ENCODE data around the gene NUP62. TPM values are rescaled to one million over a fixed set of nuclear protein-coding genes. Genes with fewer than 3 reads are reported as not detected.

The NUP62 gene
- total RNA-seq, 1 donor from 2014 or later = 18.9 TPM

DNA sequence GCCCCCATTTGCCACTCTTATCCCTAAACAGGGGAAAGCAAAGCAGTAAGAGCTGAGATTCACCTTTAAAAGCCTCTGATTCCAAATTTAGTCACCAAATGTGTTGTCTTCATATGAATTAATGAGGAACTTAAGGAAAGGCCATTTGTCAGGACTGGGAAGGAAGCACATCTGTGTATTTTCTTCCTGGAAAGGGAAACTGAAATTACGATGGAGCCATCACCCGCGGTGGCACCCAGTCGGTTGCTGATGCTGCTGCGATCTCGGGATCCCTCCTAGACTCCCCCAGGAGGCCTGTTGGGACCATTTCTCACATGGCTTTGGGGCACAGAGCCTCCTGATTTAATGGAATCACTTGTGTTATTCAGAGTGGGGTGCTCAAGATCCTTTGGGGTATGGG lies 25.2 kb downstream of the NUP62 start:
- DNase-seq (ENCODE audit: low read depth in 2 of 2) = no peak

DNA sequence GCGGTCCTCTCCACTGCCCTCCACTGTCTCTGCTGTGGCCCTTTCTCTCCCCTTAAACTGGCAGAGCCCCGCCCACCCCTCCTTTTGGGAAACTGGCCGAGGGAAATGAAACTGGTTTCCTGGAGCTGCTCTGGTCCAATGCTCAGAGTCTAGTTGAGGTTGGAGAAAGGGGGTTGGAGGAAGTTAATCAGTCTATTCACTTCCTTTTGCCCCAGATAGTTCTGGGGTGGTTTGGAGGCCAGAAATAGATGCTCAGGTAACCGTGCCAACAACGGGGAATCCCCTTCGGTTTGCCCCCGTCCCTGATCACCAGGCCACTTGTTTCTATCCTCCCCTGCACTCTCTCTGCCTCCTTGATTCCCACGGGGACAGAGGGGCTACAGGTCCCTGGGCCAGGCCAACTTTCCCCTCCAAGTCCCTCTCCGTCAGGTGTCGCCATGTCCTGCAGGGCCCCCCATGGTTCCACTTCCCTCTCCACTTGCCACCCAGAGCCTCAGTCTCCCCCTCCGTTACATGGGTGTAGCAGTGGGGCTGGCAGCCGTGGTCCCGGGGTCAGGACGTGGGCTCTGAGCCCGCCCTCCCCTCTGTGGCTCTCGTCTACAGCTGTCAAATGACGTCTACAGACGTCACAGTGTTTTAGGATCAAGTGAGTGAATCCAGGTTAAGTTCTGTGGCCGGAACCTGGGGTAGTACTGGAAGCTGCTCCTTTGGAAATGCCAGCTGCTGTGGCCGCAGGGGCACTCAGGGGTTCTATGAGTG lies 32.3 kb downstream of the NUP62 start, which contains the start of gene IL4I1:
IL4I1 (minus strand) TSS at position 25 of the 759 bp plus-strand sequence. CDS start 727 bp downstream, outside the sequence.
- DNase-seq (ENCODE audit: low read depth in 2 of 2) = peak in 1 of 2 donors; percentile 78

DNA sequence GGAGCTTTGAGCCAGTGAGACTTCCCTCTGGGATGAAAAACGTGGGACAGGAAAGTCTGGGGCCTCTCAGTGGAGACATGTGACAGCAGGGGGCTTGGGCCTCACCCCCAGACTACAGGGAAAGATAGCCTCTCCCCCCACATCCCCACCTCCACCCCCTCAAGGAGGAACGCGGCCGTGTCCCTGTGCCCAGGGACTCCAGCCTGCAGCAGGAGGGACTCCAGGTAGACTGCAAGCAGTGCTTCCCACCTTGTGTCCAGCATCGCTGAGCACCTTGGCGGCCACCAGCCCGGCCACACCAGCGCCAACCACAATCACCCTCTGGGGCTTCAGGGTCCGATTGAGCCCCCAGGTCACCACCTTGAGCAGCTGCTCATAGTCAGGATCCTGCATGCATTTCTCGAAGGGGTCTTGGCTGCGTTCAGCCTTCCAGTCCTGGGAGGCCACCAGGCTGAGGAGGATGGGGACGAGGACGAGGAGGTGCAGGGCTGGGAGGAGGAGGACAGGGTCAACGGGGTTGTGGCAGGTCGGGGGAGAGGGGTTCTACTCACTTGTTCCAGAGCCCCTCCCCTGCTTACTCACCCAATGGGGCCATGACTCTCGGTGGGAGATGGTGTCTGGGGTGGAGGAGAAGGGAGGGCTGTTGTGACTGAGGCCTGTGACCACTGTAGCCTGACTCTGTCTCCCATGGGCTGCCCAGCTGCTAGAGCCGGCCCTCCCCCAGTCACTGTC lies 33.6 kb downstream of the NUP62 start:
- DNase-seq (ENCODE audit: low read depth in 2 of 2) = no peak

DNA sequence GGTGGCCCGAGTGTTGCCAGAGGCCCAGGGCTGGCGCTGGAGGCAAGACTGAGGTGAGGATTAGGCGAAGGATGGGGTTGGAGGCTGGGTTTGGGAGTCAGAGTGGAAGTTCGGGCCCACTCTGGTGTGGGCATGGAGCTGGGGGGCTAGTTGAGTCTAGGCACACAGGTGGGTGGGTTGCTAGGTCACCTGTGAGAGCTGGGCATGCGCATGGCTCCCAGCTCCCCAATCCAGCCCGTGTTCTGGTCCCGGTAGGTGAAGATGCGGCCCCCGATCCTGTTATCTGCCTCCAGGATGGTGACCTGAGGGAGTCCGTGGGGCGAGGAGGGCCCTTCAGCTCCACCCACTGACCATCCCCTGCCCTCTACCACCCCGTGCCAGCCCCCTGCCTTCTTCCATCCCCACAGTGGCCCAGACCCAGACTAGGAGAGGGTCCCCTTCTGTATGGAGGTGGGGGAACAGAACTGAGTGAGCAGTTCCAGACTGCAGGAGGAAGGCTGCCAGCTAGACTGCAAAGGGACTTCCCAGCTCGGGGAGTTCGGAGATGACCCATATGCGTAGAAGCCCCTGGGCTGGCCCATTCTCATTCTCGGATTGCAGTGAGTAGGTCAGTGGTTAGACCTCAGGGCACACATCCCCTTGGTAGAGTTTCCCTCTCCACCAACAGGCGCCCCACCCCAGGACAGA lies 34.3 kb downstream of the NUP62 start:
- DNase-seq (ENCODE audit: low read depth in 2 of 2) = no peak

DNA sequence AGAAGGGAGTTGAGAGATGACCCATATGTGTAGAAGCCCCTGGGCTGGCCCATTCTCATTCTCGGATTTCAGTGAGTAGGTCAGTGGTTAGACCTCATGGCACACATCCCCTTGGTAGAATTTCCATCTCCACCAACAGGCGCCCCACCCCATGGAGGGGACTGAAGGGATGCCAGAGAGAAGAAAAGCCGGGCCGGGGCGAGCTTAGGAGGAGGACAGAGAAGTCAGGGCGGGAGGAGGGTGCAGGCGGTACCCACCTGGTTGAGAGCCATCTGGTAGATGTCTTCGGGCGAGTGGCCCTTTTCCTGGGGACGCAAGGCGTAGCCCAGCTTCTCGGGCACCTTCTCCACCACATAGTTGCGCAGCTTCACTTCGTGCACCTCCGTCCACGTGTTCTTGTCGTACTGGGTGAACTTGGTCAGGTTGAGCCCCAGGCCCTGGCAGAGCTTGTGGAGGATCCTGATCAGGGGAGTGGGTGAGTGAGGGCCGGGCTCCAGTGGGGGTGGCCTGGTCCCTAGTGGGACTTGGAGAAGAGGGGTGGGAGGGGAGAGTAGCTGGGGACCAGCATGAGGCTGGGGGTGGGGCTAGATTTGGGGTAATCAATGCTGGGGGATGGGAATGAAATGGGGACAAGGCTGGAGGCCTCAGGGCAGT lies 35.2 kb downstream of the NUP62 start:
- no peak for DNase-seq (ENCODE audit: low read depth in 2 of 2)

DNA sequence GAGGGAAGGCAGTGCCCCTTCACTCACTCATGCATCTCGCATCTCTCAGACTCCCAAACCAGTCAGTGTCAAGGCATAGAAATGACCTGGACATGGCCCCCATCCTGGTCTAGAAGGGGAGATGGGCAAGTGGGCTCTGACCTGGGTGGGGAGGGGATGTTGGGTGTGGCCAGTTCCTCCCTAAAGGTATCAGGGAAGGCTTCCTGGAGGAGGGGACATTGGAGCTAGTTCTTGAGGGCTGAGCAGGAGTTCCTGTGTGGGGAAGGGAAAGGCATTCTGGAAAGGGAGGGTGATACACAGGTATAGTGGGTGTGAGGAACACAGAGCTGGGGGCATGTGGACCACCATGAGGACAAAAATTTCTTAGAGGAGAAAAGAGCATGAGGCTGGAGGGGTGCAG lies 36.6 kb downstream of the NUP62 start:
- no peak for DNase-seq (ENCODE audit: low read depth in 2 of 2)

DNA sequence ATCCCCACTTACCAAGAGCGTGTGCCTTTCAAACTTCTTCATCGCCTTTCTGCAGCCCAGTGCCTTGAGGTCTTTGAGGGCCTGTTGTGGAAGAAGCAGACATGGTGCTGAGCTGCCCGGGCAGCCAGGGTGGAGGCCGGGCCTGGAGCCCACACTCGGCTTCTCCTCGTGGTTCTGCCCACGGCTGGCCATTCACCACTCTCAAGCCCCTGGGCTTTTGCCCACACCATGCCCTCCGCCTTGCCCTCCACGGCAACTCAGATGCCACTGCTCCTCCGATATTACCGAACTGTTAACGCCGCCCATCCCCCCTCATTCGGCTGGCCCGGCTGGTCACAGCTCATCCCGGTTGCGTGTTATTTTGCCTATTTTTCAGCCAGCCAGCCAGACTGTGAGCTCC lies 37.9 kb downstream of the NUP62 start:
- no peak for DNase-seq (ENCODE audit: low read depth in 2 of 2)

DNA sequence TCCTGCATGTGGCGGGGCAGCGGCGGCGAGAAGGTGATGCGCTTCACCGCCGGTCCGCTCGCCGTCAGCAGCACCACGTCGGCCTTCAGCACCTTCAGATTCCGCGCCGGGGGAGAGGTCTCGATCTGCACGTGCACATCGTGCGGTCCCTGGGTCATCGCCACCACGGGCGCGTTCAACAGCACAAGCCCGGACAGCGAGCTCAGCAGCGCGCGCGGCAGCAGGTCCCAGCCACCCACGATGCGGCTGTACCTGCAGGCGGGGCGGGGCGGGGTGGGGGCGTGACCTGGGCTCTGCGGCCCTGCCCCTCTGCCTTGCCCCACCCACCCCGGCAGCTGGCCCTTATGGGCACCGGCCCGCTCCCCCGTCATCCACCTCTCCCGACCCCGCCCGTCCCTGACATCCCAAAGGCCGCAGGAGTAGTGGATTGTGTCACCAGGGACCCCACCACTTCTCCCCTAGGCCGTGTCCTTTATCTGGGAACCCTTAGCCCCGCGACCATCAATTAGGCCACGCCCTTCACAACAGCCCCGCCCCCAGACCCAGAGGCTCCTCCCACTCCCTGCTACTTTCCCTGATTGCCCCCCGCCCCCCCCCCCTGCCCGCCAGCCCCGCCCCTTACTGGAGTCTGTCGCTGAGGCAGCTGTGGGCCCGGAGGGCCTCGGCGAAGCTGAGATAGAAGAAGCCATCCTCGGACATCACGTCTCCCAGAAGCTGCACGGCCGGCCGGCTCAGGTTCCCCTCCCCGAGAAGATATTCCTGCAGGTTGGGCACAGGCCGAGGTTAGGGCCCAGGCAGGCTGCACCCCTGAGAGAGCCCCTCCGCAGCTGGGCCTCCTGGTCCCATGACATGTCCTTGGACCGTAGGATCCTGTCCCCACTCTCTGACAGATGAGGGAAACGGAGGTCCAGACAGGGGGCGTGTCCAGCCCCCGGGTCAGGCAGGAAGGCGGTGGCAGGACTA lies 38.7 kb downstream of the NUP62 start:
- DNase-seq (ENCODE audit: low read depth in 2 of 2) = no peak

DNA sequence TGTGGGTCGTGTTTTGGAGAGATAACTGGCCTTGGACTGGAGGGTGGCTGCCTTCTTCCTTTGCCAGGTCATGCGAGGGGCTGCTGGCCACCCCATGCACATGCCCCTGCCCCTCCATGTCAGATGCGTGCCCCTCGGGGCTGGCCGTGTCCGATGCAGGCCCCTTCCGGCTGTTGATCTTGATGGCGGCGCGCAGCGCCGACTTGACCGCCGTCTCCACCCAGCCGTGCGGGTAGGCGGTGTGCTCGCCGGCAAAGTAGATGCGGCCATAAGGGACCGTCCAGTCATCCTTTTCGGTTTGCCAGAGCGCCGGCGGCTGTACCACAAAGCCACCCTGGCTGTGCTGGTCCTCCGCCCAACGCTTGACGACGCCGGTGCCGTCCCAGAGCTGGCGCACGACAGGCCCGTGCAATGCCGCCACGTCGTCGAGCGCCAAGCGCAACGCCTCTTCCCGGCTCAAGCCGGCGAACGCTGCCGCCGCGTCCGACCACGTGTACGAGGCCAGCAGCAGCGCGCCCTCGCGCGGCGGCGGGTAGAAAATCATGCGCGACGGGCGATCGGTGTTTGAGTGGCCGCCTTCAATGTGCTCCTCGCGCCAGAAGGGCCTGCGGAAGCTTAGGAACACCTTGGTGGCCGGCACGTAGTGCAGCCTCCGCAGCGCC lies 39.5 kb downstream of the NUP62 start:
- DNase-seq (ENCODE audit: low read depth in 2 of 2) = peak; percentile 53 to 83

DNA sequence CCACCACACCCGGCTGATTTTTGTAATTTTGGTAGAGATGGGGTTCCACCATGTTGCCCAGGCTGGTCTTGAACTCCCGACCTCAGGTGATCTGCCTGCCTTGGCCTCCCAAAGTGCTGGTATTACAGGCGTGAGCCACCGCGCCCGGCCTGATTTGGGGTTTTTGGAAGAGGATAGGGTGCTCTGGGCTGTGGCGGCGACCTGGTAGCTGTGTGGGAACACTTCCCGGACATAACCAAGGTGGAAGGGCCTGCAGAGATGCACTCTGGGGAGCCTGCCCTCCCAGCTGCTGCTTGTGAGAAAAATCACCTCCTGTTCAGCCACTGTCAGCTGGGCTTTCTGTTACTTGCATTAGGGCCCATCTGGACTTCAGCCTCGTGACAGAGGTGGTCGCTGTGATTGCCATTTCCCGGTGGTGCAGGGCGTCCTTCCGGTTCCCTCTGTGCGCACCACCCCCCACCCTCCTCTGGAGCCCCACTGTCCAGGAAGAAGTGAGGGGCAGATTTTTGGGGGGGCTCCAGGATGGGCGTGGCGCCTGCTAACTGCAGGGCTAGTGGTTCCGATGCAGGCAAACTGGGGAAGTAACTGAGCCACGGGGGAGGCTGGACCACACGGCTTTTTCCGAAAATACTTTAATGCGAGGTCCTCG lies 40.1 kb downstream of the NUP62 start:
- DNase-seq (ENCODE audit: low read depth in 2 of 2) = no peak

DNA sequence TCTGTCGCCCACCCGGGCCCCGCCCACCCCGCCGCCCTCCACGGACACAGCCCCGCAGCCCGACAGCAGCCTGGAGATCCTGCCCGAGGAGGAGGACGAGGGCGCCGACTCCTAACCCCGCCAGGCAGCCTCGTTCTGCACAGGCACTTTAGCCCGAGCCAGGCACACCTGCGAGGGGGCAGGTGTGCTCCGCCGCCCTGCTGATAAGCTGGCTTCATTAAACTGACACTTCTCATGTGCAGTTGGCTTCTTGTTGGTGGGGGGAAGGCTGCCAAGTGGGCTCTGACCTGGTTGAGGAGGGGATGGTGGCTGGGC lies 40.8 kb downstream of the NUP62 start:
- no peak for DNase-seq (ENCODE audit: low read depth in 2 of 2)

DNA sequence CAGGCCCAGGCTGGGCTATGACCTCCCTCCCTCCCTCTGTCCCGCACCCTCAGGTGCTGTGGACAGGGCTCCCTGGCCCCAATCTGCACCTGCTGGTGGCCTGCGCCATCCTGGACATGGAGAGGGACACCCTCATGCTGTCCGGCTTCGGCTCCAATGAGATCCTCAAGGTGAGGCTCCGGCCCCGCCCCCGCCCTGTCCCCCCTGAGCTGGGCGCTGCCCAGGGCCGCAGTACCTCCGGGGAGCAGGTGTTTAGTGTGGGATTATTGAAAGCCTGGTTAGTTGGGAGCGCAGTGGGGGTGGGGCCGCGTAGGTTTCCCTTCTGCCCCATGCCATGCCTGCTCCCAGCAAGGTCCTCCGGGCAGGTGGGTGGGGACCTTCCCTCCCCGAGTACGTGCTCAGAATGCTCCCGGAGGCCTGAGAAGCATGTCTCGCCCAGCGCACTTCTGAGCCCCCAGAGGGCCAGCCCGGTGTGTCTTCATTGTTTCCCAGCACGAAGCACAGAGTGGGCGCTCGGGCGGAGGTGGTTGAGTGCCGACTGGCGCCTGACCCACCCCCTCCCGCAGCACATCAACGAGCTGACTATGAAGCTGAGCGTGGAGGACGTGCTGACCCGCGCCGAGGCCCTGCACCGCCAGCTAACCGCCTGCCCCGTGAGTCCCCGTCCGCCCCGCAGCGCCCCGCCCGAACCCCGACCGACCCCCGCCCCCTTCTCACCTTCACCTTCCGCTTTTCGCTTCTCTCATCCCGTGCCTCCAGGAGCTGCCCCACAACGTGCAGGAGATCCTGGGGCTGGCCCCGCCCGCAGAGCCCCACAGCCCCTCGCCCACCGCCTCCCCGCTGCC lies 41.4 kb downstream of the NUP62 start:
- no peak for DNase-seq (ENCODE audit: low read depth in 2 of 2)

DNA sequence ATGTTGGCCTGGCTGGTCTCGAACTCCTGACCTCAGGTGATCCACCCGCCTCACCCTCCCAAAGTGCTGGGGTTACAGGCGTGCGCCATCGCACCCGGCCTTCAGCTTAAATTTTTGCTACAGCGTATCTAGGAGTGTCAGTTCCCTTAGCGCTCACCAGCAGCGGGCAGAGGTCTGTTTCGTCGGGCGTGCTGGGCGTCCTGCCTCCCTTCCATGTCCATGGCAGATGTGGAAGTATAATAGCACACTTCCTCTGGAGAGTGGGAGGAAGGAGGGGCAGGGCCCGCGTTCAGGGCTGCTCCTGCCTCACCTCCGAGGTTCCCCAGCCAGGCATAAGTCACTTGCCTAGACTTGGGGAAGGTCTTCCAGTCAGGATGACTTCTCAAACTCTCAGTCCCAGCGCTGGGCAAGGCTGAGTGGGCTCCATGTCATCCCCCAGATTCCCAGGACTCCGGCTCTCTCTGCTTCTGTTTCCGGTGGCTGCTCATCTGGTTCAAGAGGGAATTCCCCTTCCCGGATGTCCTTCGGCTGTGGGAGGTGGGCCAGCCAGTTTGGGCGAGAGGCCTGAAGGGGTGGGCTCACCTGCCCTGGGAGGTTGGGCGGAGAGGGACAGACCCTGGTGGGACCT lies 42.2 kb downstream of the NUP62 start:
- peak in 1 of 2 donors; percentile 20 for DNase-seq (ENCODE audit: low read depth in 2 of 2)

DNA sequence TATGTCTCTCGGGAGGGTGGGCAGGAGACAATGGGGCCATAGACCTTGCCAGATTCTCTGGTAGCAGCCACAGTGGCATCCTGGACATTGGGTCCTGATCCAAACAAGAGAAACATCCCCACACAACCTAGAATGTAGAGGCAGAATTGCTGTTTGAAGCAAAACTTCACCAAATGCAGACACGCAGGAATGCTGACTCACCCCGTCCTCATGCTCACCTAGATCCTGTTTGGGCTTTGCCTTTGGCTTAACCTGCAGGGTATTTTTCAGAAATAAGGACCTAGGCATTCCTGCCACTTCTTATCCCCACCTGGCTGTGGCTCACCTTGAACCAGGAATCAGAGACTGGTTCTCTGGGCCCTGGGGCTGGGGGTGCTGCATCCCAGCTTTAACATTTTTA lies 44.5 kb downstream of the NUP62 start:
- no peak for DNase-seq (ENCODE audit: low read depth in 2 of 2)

DNA sequence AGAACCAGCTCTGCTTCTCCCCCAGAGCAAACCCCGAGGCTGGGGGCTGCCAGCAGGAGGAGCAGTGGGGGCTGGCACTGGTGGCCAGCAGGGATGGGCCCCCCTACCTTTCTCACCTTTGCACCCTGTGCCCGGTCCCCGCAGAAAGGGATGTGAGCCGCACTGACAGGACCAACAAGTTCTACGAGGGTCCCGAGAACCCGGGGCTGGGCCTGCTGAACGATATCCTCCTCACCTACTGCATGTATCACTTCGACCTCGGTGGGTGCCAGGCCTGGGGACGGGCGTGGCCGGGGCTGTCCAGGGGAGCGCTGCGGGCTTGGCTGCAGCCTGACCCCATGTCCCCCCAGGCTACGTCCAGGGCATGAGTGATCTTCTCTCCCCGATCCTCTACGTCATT lies 45.2 kb downstream of the NUP62 start:
- no peak for DNase-seq (ENCODE audit: low read depth in 2 of 2)

DNA sequence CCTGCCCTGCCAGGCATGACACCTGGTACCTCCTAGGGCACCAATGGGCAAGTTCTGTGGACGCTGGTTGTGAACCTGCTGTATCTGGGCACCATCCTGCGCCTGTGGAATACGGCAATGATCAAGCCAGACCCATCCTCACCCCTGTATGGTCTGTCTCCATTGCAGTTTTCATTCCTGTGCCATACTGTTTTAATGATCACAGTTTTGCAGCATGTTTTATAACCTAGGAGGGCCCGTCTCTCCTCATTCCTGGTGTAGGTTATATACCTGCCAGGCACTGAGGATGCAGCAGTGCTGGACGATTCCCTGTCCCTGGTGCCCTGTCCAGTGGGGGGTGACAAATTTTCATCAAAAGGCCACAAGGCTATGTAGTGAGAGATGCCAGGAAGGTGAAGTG lies 46.2 kb downstream of the NUP62 start:
- no peak for DNase-seq (ENCODE audit: low read depth in 2 of 2)

DNA sequence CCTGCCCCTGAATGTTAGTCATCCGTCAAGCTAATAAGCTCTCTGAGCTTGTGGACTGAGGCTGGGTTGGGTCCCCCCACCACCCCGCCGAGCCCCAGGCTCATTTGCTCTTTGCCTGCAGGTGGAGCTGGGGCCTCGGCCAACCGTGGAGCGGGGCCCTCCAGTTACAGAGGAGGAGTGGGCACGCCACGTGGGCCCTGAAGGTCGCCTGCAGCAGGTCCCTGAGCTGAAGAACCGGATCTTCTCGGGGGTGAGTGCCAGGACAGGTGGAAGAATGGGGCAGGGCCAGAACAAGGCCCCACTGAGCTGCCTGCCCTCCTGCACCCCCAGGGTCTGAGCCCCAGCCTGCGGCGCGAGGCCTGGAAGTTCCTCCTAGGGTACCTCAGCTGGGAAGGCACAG lies 46.7 kb downstream of the NUP62 start:
- DNase-seq (ENCODE audit: low read depth in 2 of 2) = no peak

DNA sequence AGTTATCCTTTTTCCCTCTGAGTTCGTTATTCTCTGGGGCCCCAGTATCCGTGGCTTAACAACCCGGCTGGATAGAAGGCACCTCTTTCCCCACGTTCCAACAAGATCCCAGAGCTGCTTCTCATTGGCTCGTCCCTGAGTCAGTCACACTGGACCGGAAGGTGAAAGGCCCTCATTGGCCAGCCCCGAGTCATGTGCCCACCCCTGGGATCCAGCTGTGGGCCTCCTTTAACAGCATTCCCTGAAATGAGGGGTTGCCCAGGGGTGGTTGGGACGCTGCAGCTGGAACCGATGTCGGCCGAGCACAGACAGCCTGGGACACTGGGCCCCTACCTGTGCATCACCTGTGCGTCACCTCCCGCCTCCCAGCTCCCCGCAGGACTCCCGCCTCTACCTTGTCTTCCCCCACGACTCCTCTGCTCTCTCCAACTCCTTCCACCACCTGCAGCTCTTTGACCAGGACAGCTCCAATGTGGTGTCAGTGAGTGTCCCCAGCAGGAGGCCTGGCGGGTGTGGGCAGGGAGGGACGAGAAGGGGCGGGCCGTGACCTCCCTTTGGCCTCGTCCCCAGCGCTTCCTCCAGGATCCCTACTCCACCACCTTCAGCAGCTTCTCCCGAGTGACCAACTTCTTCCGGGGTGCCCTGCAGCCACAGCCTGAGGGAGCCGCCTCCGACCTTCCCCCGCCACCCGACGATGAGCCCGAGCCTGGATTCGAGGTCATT lies 47.5 kb downstream of the NUP62 start:
- DNase-seq (ENCODE audit: low read depth in 2 of 2) = no peak
